ENCODE measurements around the gene SPAG16. TPM values are rescaled to one million over a fixed set of nuclear protein-coding genes. Genes with fewer than 3 reads are reported as not detected.

The SPAG16 gene
- total and polyA plus RNA-seq, 2 of the 13 experiments (the other 11 are each of a cell fraction or from before 2014, with no cell fraction given), result 9.6 to 26.5 TPM

DNA sequence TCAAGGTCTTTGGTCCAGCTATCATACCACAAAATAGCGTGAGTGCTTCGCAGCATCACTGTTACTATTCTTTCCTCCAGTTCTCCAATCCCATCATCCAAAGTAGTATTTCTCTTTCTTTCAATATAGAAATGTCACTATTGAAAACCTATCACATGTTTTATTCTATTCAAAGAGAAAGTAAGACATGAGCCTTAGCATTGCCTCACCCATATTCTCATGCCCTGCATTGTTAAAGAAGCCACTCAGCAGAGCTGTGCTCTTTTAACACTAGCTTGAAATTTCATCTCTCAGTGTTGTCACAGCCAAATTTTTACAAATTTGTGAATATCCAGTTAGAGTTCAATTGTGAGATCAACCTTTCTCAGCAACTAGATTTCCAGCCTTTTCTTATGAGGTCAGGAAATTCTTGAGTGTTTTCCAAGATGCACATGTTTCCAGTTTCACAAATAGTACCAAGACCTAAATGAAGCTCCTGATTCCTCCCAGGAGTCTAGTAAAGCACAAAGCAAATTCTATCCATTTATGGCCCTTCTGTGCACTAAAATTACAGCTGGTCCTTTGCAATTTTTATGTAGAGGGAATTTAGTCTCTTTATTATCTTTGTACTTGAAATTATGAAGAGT is 343.7 kb downstream of the SPAG16 start:
- Histone ChIP-seq H3K36me3 (replicated peaks in 1 of 2; ENCODE audit: control insufficient read depth in 1 of 2, insufficient read depth in 2 of 2, low read length in 2 of 2) (no peaks in the 10 kb centered on the region), H3K79me2 (ENCODE audit: insufficient read depth, low read length) (no peaks in the 10 kb centered on the region), H3K9me3 (ENCODE audit: low read length) (peaks cover 55% of the 10 kb centered on the region), H3K4me3 (replicated peaks in 1 of 3; ENCODE audit: insufficient read depth in 1 of 3, low read depth in 2 of 3, low read length in 3 of 3) (no peak overlapping the region), H3K4me1 (ENCODE audit: insufficient read depth, low read length) (no peaks in the 10 kb centered on the region), H2AFZ (ENCODE audit: low read length) (no peak overlapping the region), H3K9ac (ENCODE audit: insufficient read depth, low read depth, low read length) (no peak overlapping the region), H3K27ac (ENCODE audit: extremely low read length, insufficient read depth, low read length) (no peak overlapping the region), H3K4me2 (ENCODE audit: low read depth, low read length) (no peak overlapping the region), H3K27me3 (ENCODE audit: control insufficient read depth in 1 of 2, insufficient read depth in 2 of 2, low read length in 2 of 2) (no peaks in the 10 kb centered on the region; a peak in 1 of 5 replicates), H4K20me1 (ENCODE audit: insufficient read depth, low read length) (no peaks in the 10 kb centered on the region)
- no TSS peak for BruUV-seq (replicated peaks)
- CTCF ChIA-PET (ENCODE audit: low intra/inter-chr PET ratio, low total read pairs), result no interaction called here
- 64% methylated on average over 2 of the region's 2 CpGs for WGBS (ENCODE audit: low lambda C conversion rate)
- TF ChIP-seq NFYB (CRISPR knock-in tag; IDR thresholded peaks at IDR 0.05) (no peak), HIVEP1 (CRISPR knock-in tag; IDR thresholded peaks at IDR 0.05) (no peak), TEAD2 (CRISPR knock-in tag; IDR thresholded peaks at IDR 0.05) (no peak), ZNF350 (CRISPR knock-in tag; IDR thresholded peaks at IDR 0.05; ENCODE audit: borderline replicate concordance, low read depth) (no peak), SCMH1 (CRISPR knock-in tag; IDR thresholded peaks at IDR 0.05; ENCODE audit: borderline replicate concordance) (no peak), ZNF746 (CRISPR knock-in tag; IDR thresholded peaks at IDR 0.05) (no peak), HOXD1 (CRISPR knock-in tag; IDR thresholded peaks at IDR 0.05) (no peak), SNRNP70 (IDR thresholded peaks at IDR 0.05; ENCODE audit: low read depth, low read length) (no peak), KDM2A (CRISPR knock-in tag; IDR thresholded peaks at IDR 0.05; ENCODE audit: borderline replicate concordance, low read depth) (no peak)
- POLR2A ChIA-PET, result no interaction called here
- intact Hi-C loops (cut with micrococcal nuclease; ENCODE audit: unreplicated experiment), result no loop called here
- ATAC-seq, result no peak
- DNase-seq (ENCODE audit: low spot score), result no peak
- in situ Hi-C loops (cut with HindIII; ENCODE audit: extremely low pct_ligation_motif_present, low pct_unique_long_range_greater_than_20kb), result no loop called here
- no peak for FAIRE-seq
